HUDEP-2 (cell line): ENCODE results near the gene RSPH1.

ENCODE experiments used
- DNase-seq, 76 experiments: peaks; one replicate each; lab custom pipeline; 2025; ENCODE audit not compliant: unreplicated experiment in 76 of 76; lab: John Stamatoyannopoulos, UW

RSPH1 gene

DNA sequence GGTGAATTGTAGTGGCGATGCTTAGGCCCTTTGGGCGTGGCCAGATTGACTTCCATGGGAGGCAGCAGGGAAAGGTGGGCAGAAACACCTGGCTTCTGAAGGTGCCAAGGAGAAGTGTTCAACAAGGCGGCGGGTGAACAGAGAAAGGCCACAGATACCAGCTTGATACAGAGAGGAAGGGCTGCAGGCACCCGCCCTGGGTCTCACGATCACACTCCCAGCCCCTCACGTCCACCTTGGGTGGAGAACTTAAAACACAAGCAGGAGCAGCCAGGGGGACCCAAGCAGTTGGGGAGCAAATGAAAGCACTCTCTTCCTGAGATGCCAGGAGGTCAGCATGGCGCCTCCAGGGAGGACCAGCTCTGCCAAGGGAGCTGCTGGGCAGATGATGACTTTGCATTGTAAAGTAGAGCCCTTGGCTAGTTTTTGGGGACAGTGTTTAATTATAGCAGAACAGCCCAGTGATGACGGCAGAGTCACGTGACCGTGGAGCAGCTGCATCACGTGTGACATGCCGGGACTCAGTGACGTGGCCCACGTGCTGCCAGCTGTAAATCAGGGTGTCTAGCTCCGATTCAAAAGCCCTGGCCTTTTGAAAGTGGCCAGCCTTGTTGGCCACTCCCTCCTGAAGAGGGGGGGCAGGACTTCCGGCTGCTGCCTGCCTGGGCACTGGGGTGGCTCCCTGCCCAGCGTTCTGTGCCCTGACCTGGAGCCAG is 36.6 kb upstream of the RSPH1 start:
- no peak for DNase-seq

DNA sequence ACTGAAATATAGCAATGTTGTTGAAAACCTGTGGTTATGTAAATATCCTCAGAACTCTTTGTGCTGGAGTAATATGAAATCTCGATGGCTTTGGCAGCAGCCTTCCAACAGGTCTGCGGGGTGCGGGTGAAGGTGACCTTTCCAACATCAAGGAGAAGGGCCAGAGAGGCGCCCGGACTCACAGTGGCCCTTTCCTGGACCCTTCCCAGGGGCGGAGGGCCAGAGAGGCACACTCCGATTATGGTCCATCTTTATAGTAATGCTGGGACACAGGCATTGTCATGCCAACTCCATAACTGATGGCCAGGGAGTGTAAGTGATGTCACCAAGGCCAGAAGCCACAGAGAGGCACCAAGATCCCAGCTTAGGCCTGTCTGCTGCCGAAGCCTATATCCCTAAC is 35.7 kb upstream of the RSPH1 start:
- no peak for DNase-seq

GRCh38 chr21:42530167-42530518 is 34.1 kb upstream of the RSPH1 start:
- no peak for DNase-seq

GRCh38 chr21:42527489-42528158 is 31.6 kb upstream of the RSPH1 start:
- no peak for DNase-seq

GRCh38 chr21:42527127-42527488 is 31.1 kb upstream of the RSPH1 start:
- no peak for DNase-seq

GRCh38 chr21:42526379-42526727 is 30.3 kb upstream of the RSPH1 start:
- DNase-seq: no peak

DNA sequence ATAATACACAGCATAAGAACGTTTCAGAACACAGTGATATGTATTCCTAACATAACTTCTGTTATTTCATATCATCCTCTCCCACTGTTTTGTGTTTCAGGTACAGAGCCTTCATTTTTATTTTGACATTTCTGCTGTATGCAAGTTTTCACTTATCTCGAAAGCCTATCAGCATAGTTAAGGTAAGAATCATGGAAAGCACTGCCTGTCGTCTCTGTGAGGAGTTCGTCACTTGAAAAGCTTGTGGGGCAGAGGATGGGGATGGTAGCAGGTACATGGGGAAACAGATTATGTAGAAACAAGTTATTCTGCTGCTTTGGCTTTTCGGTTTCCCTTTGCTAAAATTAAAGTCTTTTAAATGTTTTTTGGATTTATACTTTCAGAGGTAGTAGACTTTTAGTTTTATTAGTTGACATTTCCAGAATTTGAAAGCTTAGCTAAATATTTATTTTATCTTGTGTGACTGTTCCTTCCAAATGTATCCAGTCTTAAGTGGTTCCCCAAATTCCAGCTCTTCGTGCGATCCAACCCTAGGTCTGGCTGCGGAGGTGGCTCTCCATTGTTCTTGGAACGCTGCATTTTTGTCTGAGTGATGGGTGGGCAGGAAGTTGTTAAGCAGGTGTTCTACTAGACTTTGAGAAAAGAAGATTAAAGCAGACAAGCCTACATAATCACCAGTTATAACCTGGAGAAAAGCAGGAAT is 29.8 kb upstream of the RSPH1 start:
- no peak for DNase-seq

DNA sequence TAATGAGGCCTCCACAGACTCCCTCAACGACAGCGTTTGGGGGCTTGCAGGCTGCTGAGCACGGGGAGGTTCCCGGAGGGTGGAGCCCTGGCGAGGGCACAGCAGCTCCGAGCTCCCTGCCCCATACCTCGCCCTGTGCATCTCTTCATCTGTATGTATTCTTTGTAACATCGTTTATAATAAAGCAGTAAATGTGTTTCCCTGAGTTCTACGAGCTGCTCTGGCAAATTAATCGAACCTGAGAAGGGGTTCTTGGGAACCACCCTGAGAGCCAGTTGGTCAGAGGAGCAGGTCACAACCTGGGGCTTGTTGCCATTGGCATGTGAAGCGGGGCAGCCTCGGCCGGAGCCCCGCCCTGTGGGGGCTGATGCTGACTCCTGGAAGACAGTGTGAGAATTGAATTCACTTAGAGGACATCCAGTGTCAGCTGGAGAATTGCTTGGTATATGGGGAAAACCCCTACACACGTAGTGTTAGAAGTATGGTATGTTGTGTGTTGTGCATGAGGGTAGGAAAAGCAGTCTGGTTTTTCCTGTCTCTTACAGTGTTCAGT is 29.1 kb upstream of the RSPH1 start:
- DNase-seq: no peak

DNA sequence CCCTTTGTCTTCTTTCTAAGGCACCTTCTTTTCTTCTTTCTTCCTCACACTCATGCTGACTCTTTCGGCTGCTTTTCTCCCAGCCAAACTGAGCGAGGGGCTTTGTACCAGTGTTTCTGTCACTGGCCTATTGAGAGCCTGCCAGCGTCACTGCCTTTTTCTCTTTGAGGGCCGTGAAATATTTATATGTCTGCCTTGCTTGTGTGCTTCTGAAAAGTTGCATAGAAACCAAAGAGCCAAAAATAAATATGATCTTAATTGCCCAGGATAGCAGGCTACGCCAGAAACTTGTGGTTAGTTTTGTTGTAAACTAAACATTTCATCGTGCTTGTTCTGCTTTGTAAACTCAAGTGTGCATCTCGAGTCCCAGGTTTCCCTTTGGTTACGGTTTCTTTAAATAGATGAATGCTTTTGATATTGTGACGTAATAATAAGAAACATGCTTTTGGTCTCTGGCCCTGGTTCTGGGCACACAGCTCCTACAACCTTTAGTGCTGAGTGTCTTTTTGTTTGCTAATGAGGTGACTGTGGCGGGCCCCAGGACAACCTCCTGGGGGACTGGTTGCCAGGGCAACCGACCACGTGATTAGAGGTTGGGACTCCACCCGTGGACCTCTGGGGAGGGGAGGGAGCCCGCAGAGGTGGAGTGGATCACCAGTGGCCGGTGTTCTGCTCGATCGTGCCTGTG is 28.5 kb upstream of the RSPH1 start:
- peak in 1 of 76 experiments; percentile 18 for DNase-seq

- no peak for DNase-seq
These were observed 27.9 kb upstream of the RSPH1 start for GRCh38 chr21:42523941-42524340.

DNA sequence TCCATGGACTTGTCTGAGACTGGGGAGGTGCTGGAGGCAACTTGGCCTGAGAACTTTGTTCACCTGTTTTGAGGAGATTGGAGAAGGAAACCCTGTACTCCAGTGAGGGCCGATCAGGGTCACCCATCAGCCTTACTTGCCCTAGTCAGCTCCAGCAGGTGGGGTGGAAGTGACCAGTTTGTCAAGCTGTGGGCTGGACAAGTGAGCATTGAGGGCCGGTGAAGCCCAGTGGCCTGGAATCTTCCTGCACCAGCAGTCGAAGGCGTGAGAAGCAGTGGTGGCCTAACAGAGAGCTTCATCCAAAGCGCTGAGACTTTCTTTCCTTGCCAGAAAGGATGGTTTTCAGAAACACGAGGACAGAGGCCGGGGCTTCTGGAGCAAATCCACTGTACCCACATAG is 27.2 kb upstream of the RSPH1 start:
- DNase-seq: no peak

DNA sequence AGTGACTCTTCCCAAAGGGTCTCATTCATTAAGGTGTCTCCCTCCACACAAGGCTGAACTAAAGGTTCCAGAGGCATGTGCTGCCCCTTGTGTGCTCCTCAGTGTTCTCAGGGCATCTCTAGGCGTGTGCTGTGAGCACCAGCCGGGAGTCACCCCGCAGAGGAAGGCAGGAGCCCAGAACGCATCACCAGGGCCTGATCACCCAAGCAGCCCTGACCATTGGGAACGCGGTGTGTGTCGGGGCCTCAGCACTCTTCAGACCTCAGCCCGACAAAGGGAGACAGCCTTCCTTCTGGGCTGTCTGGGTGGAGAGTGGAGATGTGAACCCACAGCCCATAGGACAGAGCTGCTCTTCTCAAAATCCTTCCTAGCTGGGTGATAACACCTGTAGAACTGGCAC is 26.7 kb upstream of the RSPH1 start:
- no peak for DNase-seq

GRCh38 chr21:42522271-42522670 is 26.2 kb upstream of the RSPH1 start:
- no peak for DNase-seq

DNA sequence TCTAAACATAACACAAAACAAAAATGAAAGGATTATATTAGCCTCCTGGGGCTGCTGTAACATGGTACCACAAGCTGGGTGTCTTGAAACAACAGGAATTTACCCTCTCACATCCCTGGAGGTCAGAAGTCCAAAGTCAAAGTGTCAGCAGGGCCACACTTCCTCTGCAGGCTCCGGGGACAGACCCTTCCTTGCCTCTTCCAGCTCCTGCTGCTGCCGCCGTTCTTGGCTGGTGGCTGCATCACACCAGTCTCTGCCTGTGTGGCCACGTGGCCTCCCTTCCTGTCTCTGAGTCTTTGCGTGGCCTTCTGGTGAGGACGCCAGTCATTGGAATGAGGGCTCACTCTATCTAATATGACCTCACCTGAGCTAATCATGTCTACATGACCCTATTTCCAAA is 25.8 kb upstream of the RSPH1 start:
- DNase-seq: no peak

DNA sequence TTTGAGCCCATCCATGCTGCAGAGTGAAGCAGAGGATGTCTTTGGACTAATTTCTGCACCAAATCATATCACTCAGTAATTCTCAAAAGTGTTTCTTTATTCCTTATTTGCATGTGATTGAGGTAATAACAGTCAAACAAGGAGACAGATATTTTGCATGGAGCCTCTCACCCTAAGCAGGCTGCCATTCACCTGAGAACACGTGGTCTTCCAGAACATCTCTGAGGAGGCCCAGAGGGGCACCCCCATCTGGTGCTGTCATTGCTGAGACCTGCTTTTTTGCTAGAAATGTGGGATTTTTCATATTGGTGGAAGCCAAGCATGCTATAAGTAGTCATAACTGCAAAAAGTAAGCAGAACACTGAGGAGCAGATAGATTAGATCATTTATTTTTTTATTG is 25.4 kb upstream of the RSPH1 start:
- no peak for DNase-seq

- DNase-seq: peak in 1 of 76 experiments; percentile 28
These were observed 24.7 kb upstream of the RSPH1 start for GRCh38 chr21:42520628-42521253.

- DNase-seq: no peak
These were observed 22.6 kb upstream of the RSPH1 start for GRCh38 chr21:42518626-42519025.

- no peak for DNase-seq
These were observed 22.2 kb upstream of the RSPH1 start for GRCh38 chr21:42518215-42518614.

GRCh38 chr21:42515708-42516502 is 19.9 kb upstream of the RSPH1 start:
- no peak for DNase-seq

GRCh38 chr21:42514883-42515228 is 18.8 kb upstream of the RSPH1 start:
- DNase-seq: no peak
